Measurements from ENCODE around the gene EP400.
A peak's percentile ranks its signal among the peaks of the same experiment; 100 is the strongest.
"Not testable (repeated sequence)": the region's sequence is repeated elsewhere in the genome, so short reads cannot be mapped to it uniquely, and the experiment has no call there.

Gene EP400

DNA sequence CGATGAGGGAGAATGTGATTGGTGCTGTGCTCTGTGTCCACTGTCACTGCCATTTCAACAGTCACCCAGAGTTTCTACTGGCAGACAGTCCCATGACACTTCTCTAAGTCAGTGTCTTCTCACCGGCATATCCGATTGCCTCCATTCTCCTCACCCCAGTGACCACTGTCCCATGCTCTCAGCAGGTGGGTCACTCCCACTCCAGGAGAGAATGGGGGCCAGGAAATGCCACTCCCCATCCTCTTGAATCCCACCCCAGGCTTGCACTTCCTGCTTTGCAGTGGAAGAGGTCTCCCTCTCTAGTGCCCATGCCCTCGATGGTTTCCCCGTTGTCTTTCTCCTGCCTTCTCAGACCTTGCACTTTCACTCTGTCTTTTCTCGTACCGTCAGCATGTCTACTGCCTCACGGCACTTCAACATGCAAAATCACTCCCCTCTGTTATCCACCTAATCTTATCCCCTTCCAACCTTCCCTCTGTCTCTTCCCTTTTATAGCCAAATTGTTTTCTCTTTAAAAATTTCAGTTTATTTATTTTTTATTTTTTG is 2.2 kb upstream of the EP400 start:
- 57% methylated on average over 8 of the region's 8 CpGs for WGBS
- H3K4me3 ChIP-seq (ENCODE audit: low read length): no peak overlapping the region
- H3K27ac ChIP-seq (ENCODE audit: low read depth, low read length): no peak overlapping the region
- H3K27me3 ChIP-seq (ENCODE audit: insufficient read depth, low read length): no peaks in the 10 kb centered on the region
- H3K9me3 ChIP-seq (ENCODE audit: insufficient read depth, low read depth, low read length): no peaks in the 10 kb centered on the region
- no peak overlapping the region for H3K9ac ChIP-seq (ENCODE audit: low read depth, low read length)
- no peaks in the 10 kb centered on the region for H3K4me1 ChIP-seq (ENCODE audit: insufficient read depth, low read length)
- peaks cover 25% of the 10 kb centered on the region for H3K36me3 ChIP-seq (ENCODE audit: insufficient read depth, low read length)

DNA sequence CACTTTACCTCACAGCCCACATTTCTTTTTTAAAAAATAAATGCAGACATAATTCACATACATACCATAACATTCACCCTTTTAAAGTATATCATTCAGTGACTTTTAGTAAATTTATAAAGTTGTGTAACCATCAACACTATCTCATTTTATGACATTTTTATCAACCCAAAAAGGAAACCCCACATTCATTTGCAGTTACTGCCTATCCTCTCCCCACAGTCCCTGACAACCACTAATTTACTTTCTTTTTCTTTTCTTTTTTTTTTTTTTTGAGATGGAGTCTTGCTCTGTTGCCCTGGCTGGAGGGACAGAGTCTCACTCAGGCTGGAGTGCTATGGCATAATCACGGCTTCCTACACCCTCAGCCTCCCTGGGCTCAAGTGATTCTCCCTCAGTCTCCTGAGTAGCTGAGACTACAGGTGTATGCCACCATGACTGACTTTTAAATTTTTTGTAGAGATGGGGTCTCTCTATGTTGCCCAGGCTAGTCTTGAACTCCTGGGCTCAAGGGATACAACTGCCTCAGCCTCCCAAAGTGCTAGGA is 1.5 kb upstream of the EP400 start:
- Histone ChIP-seq H3K36me3 (ENCODE audit: insufficient read depth, low read length) (peaks cover 18% of the 10 kb centered on the region), H3K27me3 (ENCODE audit: insufficient read depth, low read length) (no peaks in the 10 kb centered on the region), H3K27ac (ENCODE audit: low read depth, low read length) (no peak overlapping the region), H3K9me3 (ENCODE audit: insufficient read depth, low read depth, low read length) (no peaks in the 10 kb centered on the region), H3K9ac (ENCODE audit: low read depth, low read length) (no peak overlapping the region), H3K4me3 (ENCODE audit: low read length) (no peak overlapping the region), H3K4me1 (ENCODE audit: insufficient read depth, low read length) (no peaks in the 10 kb centered on the region)
- 88% methylated on average over 1 of the region's 1 CpG for WGBS

DNA sequence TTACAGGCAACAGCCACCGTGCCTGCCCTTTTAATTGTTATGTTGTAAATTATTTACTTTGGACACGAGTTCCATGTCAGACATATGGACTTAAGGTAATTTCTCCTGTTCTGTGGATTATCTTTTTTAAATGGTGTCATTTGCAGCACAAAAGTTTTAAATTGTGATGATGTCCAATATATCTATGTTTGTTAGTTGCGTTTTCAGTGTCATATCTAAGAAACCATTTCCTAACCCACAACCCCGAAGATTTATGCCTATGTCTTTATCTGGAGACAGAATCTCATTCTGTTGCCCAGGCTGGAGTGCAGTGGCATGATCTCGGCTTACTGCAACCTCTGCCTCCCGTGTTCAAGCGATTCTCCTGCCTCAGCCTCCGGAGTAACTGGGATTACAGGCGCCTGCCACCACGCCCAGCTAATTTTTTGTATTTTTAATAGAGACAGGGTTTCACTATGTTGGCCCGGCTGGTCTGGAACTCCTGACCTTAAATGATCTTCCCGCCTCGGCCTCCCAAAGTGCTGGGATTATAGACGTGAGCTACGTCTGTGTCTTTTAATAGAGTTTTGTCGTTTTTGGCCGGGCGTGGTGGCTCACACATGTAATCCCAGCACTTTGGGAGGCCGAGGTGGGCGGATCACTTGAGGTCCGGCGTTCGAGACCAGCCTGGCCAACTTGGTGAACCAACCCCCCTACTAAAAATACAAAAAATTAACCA is 870 bp upstream of the EP400 start:
- H3K9me3 ChIP-seq (ENCODE audit: insufficient read depth, low read depth, low read length); H3K27ac ChIP-seq (ENCODE audit: low read depth, low read length); H3K27me3 ChIP-seq (ENCODE audit: insufficient read depth, low read length); H3K4me1 ChIP-seq (ENCODE audit: insufficient read depth, low read length): not testable (repeated sequence)
- Histone ChIP-seq H3K9ac (ENCODE audit: low read depth, low read length) (0 out of 2 replicates have a peak overlapping the region, but pooled peaks have one; percentile 37), H3K4me3 (ENCODE audit: low read length) (peak overlapping the region; percentile 57), H3K36me3 (ENCODE audit: insufficient read depth, low read length) (peaks cover 12% of the 10 kb centered on the region)
- 93% methylated on average over 22 of the region's 23 CpGs for WGBS

DNA sequence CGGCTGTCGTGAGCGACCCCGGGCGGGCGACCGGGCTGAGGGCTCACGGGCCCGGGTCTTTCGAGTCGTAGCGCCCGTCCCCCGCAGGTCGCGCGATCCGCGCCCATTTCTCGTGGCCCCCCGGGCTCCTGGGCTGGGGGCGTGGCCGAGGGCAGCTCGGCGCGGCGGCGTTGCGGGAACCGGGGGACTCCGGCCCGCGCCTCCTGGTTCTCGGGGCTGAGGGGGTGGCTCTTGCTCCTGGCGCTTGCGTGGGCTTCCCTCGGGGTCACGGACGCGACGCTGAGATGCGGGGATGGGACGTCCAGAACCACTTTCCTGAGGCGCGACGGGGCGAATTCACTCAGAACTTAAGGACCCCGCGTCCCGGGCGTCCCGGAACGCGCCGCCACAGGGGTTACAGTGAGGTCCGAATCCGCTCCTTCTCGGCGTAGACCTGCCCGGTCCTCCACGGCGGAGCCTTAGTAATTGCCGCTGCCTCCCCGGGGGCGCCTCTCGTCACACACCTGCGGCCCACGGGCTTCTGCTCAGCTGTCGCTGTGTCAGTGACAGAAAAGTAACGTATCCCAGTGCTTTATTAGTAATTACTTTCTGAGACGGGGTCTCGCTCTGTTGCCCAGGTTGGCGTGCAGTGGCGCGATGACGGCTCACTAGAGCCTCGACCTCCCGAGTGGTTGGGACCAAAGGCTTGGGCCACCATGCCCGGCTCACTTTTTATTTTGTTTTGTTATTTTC is 606 bp downstream of the EP400 start:
- WGBS: 2% methylated on average over 79 of the region's 79 CpGs
- H3K27ac ChIP-seq (ENCODE audit: low read depth, low read length): peak overlapping the region; percentile 82

DNA sequence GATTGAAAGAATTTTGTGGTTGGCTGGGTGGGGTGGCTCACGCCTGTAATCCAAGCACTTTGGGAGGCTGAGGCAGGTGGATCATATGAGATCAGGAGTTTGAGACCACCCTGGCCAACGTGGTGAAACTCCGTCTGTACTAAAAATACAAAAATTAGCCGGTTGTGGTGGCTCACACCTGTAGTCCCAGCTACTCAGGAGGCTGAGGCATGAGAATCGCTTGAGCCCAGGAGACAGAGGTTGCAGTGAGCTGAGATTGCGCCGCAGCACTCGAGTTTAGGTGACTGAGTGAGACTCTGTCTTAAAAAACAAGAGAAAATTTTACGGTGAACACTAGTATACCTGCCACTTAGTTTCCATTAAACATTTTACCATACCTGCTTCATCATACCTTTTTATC is 4.1 kb downstream of the EP400 start:
- not testable (repeated sequence) for H3K27ac ChIP-seq (ENCODE audit: low read depth, low read length); H3K27me3 ChIP-seq (ENCODE audit: insufficient read depth, low read length); H3K36me3 ChIP-seq (ENCODE audit: insufficient read depth, low read length); H3K4me3 ChIP-seq (ENCODE audit: low read length); H3K4me1 ChIP-seq (ENCODE audit: insufficient read depth, low read length); H3K9me3 ChIP-seq (ENCODE audit: insufficient read depth, low read depth, low read length); H3K9ac ChIP-seq (ENCODE audit: low read depth, low read length)
- 94% methylated on average over 9 of the region's 9 CpGs for WGBS

More for the DNA sequence above, 606 bp downstream of the EP400 start:
- Histone ChIP-seq H3K9me3 (ENCODE audit: insufficient read depth, low read depth, low read length) (no peaks in the 10 kb centered on the region), H3K4me3 (ENCODE audit: low read length) (peak overlapping the region; percentile 98), H3K36me3 (ENCODE audit: insufficient read depth, low read length) (no peaks in the 10 kb centered on the region), H3K4me1 (ENCODE audit: insufficient read depth, low read length) (no peaks in the 10 kb centered on the region), H3K9ac (ENCODE audit: low read depth, low read length) (peak overlapping the region; percentile 95), H3K27me3 (ENCODE audit: insufficient read depth, low read length) (no peaks in the 10 kb centered on the region)

DNA sequence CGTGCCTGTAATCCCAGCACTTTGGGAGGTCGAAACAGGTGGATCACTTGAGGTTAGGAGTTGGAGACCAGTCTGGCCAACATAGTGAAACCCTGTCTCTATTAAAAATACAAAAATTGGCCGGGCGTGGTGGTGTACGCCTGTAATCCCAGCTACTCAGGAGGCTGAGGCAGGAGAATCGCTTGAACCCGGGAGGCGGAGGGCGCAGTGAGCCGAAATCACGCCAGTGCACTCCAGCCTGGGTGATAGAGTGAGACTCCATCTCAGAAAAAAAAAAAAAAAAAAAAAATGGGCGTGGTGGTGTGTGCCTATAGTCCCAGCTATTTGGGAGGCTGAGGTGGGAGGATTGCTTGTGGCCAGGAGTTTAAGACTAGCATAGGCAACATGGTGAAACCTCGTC is 4.7 kb downstream of the EP400 start:
- not testable (repeated sequence) for H3K27ac ChIP-seq (ENCODE audit: low read depth, low read length); H3K4me3 ChIP-seq (ENCODE audit: low read length); H3K9me3 ChIP-seq (ENCODE audit: insufficient read depth, low read depth, low read length); H3K27me3 ChIP-seq (ENCODE audit: insufficient read depth, low read length); H3K4me1 ChIP-seq (ENCODE audit: insufficient read depth, low read length); H3K9ac ChIP-seq (ENCODE audit: low read depth, low read length); H3K36me3 ChIP-seq (ENCODE audit: insufficient read depth, low read length)
- 97% methylated on average over 13 of the region's 13 CpGs for WGBS

DNA sequence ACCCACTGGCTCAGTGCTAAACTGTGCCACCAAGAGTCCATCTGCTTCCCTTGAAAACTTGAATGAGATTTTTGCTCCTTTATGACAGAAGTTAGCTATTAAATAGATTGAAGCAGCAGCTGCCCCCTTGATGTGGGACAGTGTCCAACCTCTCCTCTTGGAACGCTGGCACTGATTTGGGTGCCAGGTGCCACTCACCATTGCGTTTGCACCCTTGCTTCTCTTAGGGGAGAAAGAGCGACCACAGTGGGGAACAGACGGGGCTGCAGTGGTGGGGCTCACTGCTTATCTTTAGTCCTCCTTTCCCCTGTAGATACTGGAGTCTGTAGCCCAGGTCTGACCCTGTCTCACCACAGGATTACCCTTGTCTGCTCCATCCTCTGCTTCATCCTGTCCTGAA is 9.4 kb downstream of the EP400 start:
- Histone ChIP-seq H3K27ac (ENCODE audit: low read depth, low read length) (no peak overlapping the region), H3K9me3 (ENCODE audit: insufficient read depth, low read depth, low read length) (no peaks in the 10 kb centered on the region), H3K36me3 (ENCODE audit: insufficient read depth, low read length) (peaks cover 23% of the 10 kb centered on the region), H3K4me1 (ENCODE audit: insufficient read depth, low read length) (peaks cover 7% of the 10 kb centered on the region), H3K9ac (ENCODE audit: low read depth, low read length) (no peak overlapping the region), H3K4me3 (ENCODE audit: low read length) (no peak overlapping the region), H3K27me3 (ENCODE audit: insufficient read depth, low read length) (no peaks in the 10 kb centered on the region)
- WGBS: 96% methylated on average over 4 of the region's 4 CpGs

DNA sequence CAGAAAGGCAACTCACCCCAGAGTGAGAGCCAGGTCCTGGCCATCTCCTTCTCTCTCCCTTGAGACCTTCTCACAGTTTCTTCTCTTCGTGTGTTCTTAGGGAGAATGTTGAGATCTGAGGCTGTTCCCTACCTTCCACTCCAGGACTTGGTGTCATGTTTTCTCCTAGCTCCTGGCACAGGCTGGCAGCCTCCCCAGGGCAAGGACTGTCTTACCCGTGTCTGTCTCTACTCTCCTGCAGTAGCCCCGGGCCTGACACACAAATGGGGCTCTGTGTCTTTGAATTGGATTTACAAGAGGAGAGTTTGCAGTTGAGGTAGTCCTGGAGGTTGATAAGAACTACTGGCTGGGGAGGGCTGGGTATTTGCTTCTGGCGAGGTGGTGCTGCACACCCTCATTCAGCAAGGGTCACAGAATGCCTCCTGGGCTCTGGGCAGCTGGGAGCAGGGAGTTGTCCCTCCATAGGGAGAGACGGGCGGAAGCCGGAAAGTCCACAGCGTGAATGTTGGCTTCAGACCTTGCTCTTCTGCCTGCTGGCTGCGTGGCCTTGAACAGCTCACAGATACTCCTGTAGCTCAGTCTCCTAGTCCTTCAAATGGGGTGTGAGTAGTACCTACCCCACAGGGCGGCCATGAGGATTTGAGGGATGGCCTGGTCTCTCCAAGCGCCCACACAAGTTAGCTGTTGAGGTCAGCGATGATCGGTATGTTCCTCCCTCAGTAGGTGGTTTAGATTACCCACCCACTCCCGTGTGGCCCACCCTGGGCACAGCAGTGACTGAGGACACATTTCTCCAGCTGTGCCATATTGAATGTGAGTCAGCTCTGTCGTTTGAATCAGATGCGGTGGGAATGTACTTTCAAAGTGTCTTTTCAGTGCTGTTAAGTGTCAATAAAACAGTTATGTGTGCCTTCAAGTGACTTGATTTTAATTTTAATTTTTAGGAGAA is 10.2 kb downstream of the EP400 start:
- peaks cover 27% of the 10 kb centered on the region for H3K36me3 ChIP-seq (ENCODE audit: insufficient read depth, low read length)
- H3K4me3 ChIP-seq (ENCODE audit: low read length): no peak overlapping the region
- no peak overlapping the region for H3K27ac ChIP-seq (ENCODE audit: low read depth, low read length)
- H3K27me3 ChIP-seq (ENCODE audit: insufficient read depth, low read length): no peaks in the 10 kb centered on the region
- WGBS: 93% methylated on average over 16 of the region's 16 CpGs
- H3K4me1 ChIP-seq (ENCODE audit: insufficient read depth, low read length): peaks cover 7% of the 10 kb centered on the region
- no peak overlapping the region for H3K9ac ChIP-seq (ENCODE audit: low read depth, low read length)
- H3K9me3 ChIP-seq (ENCODE audit: insufficient read depth, low read depth, low read length): no peaks in the 10 kb centered on the region

DNA sequence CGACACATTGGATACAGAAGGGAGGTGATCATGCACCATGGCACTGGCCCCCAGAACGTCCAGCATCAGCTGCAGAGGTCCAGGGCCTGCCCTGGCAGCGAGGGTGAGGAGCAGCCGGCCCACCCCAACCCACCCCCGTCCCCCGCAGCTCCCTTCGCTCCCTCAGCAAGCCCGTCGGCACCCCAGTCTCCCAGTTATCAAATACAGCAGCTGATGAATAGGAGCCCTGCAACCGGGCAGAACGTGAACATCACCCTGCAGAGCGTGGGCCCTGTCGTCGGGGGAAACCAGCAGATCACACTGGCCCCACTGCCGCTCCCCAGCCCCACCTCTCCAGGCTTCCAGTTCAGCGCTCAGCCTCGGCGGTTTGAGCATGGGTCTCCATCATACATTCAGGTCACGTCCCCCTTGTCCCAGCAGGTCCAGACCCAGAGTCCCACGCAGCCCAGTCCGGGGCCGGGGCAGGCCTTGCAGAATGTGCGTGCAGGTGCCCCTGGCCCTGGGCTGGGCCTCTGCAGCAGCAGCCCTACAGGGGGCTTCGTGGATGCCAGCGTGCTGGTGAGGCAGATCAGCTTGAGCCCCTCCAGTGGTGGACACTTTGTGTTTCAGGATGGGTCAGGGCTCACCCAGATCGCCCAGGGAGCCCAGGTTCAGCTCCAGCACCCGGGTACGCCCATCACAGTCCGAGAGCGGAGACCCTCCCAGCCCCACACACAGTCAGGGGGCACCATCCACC is 11.0 kb downstream of the EP400 start:
- peaks cover 31% of the 10 kb centered on the region for H3K36me3 ChIP-seq (ENCODE audit: insufficient read depth, low read length)
- H3K27ac ChIP-seq (ENCODE audit: low read depth, low read length); H3K9ac ChIP-seq (ENCODE audit: low read depth, low read length); H3K27me3 ChIP-seq (ENCODE audit: insufficient read depth, low read length); H3K4me3 ChIP-seq (ENCODE audit: low read length); H3K4me1 ChIP-seq (ENCODE audit: insufficient read depth, low read length); H3K9me3 ChIP-seq (ENCODE audit: insufficient read depth, low read depth, low read length): not testable (repeated sequence)
- WGBS: 94% methylated on average over 17 of the region's 30 CpGs

DNA sequence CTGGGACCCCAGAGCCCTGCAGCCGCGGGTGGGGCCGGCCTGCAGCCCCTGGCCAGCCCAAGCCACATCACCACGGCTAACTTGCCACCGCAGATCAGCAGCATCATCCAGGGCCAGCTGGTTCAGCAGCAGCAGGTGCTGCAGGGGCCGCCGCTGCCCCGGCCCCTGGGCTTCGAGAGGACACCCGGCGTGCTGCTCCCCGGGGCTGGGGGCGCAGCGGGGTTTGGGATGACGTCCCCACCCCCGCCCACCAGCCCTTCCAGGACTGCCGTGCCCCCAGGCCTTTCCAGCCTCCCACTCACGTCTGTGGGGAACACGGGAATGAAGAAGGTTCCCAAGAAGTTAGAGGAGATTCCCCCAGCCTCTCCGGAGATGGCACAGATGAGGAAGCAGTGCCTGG is 11.6 kb downstream of the EP400 start:
- H3K4me1 ChIP-seq (ENCODE audit: insufficient read depth, low read length); H3K9ac ChIP-seq (ENCODE audit: low read depth, low read length); H3K27me3 ChIP-seq (ENCODE audit: insufficient read depth, low read length); H3K27ac ChIP-seq (ENCODE audit: low read depth, low read length); H3K9me3 ChIP-seq (ENCODE audit: insufficient read depth, low read depth, low read length); H3K4me3 ChIP-seq (ENCODE audit: low read length): not testable (repeated sequence)
- H3K36me3 ChIP-seq (ENCODE audit: insufficient read depth, low read length): peaks cover 31% of the 10 kb centered on the region
- 95% methylated on average over 6 of the region's 20 CpGs for WGBS
